SH-SY5Y (cell line): ENCODE data around the gene FABP6.

Source experiments
- GATA2 ChIP-seq: IDR thresholded peaks from 2 replicates; pipeline ENCODE4 v1.6.1; 2011; ENCODE audit warnings: mild to moderate bottlenecking, low read depth, low read length
- GATA3 ChIP-seq: IDR thresholded peaks from 2 replicates; pipeline ENCODE4 v1.6.1; 2011; ENCODE audit warnings: low read depth, mild to moderate bottlenecking, low read length, moderate library complexity

DNA sequence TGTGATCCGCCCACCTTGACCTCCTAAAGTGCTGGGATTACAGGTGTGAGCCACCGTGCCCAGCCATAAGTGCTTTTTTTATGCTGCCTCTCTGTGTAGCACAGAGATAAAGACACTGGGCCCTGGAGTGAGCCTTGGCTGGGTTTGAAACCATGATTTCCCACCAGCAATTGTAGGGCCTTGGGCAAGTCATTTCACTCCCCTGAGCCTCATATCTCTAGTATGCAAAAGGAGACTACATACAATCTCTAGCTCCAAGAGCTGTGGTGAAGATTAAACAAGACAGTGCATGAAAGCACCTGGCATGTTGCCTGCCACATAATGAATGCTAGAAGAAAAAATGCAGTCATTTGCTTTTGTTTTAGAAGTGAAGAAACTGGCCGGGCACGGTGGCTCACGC lies 3.9 kb downstream of the FABP6 start:
- TF ChIP-seq GATA2, result no peak
- TF ChIP-seq GATA3, result no peak
